Measurements from ENCODE around the gene BRDT.
"Not testable (repeated sequence)": the region's sequence is repeated elsewhere in the genome, so short reads cannot be mapped to it uniquely, and the experiment has no call there.

Gene BRDT

GRCh38 chr1:91993256-91993655 lies 44.1 kb downstream of the BRDT start:
- DNase-seq: no peak

- DNase-seq: peak; percentile 40
Observed at GRCh38 chr1:91997607-91998195, 48.5 kb downstream of the BRDT start.

- DNase-seq: no peak
Observed at GRCh38 chr1:92004129-92004528, 54.9 kb downstream of the BRDT start.

- no peak for DNase-seq
Observed at GRCh38 chr1:92013923-92014322, 64.7 kb downstream of the BRDT start.

GRCh38 chr1:92016720-92017316 lies 67.6 kb downstream of the BRDT start:
- DNase-seq: no peak

GRCh38 chr1:92017656-92018055 lies 68.5 kb downstream of the BRDT start:
- no peak for DNase-seq

GRCh38 chr1:92026042-92026441 lies 76.8 kb downstream of the BRDT start:
- DNase-seq: not testable (repeated sequence)

GRCh38 chr1:92026806-92027205 lies 77.6 kb downstream of the BRDT start:
- DNase-seq: no peak

GRCh38 chr1:92029241-92029922 lies 80.2 kb downstream of the BRDT start:
- DNase-seq: no peak

GRCh38 chr1:92030656-92031107 lies 81.5 kb downstream of the BRDT start:
- DNase-seq: no peak

- DNase-seq: no peak
Observed at GRCh38 chr1:92031281-92032110, 82.3 kb downstream of the BRDT start.

GRCh38 chr1:92037400-92037799 lies 88.2 kb downstream of the BRDT start:
- DNase-seq: no peak

GRCh38 chr1:92038695-92039346 lies 89.6 kb downstream of the BRDT start:
- no peak for DNase-seq

GRCh38 chr1:92040971-92041370 lies 91.8 kb downstream of the BRDT start:
- DNase-seq: no peak

- no peak for DNase-seq
Observed at GRCh38 chr1:92043621-92044020, 94.4 kb downstream of the BRDT start.

GRCh38 chr1:92045766-92046495 lies 96.7 kb downstream of the BRDT start:
- no peak for DNase-seq

GRCh38 chr1:92051948-92052347 lies 102.7 kb downstream of the BRDT start:
- DNase-seq: no peak

Measured in activated CD8-positive, alpha-beta memory T cell treated with anti-CD3 and anti-CD28 coated beads, Interleukin-2, amount 50 U/mL, for 4 hours (primary cell).